Activated T-helper 1 cell treated with anti-CD3 and anti-CD28 coated beads, Interleukin-2, amount 50 U/mL, for 16 hours (primary cell): ENCODE measurements around the gene AK1.

Experiments
- DNase-seq, 2 donors: peaks; one replicate each; pipeline ENCODE4 v3.0.0-alpha.2; 2020; ENCODE audit warnings: low read depth in 1 of 2, low spot score in 1 of 2

AK1 gene

GRCh38 chr9:127909839-127910273 is 32.4 kb upstream of the AK1 start:
- DNase-seq, result no peak

DNA sequence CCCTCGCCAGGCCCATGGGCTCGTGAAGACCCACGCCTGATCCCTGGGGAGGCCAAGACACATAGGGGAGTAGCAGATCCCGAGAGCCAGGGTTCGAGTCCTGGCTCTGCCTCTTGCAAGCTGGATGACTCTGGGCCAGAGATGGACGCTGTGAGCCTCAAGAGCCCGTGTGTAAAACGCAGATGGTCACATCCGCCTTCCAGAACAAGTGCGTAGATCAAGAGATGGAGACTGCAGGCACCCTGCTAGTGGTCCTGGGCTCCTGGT is 31.1 kb upstream of the AK1 start:
- DNase-seq, result no peak

DNA sequence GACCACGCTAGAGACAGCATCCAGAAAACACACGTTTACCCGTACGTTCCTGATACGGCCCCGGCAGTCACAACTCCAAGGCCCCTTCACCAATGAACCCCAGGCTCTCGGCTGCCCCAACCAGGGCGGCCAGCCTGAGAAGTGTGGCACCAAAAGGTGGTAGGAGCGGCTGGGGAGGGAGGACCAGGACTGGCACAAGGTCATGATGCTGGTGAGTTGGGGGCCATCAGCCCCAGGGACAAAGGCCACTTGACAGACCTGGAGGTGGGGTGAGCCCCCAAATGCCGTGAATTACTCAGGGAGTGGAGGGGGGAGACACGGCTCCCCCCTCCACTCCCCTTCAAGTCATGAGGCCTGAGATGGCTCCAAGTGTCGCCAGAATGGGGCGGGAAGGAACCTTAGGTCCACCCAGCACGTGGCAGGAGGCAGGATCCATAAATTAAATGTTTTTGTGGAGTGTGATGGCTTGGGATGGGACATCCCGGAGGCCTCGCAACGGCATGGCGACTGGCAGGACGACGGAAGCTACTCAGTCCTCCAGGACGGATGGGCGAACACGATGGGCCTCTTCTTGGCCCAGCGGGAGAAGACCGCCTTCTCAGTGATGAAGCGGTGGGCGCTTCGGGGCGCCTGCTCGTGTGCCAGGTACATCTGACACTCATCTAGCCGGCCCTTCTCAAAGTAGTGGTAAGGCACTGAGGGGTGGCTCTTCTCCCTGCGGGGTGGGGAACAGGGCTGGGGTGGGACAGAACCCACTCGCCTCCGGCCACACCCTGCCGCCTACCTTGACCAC is 30.6 kb upstream of the AK1 start:
- no peak for DNase-seq

GRCh38 chr9:127905788-127906191 is 28.3 kb upstream of the AK1 start:
- DNase-seq, result peak; percentile 44 to 54

DNA sequence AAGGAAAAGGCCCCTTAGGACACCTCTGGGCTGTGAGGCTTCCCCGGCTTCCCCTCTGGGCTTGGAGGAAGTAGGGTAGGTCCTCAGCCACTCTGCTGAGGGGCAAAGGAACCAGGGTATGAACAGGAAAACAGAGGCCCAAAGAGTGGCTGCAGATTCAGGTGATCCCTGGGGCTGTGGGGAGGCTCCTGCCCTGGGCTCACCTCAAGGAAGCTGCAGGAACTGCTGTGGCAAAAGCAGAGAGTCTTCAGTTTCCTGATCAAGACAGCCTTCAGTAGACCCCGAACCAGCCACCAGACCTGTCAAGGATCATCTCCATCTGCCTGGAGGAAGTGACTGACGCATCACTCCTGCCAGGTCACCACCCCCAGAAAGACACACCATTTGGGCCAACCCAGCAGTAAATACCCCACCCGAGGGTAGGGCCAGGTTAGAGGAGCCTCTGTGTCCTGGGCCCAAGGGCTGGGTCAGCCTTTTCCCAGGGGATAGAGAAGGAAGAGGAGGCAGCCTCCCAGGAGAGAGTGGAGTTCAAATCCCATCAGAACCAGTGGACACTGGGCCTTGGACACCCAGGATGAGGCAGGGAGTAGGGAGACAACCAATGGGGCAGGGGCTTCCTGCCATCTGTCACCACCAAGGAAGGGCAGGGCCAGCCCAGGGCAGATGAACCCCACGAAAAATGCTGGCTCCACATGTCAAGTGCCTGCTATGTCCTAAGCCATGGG is 27.7 kb upstream of the AK1 start:
- DNase-seq, result peak; percentile 39 to 42

GRCh38 chr9:127904561-127905003 is 27.1 kb upstream of the AK1 start:
- no peak for DNase-seq

- DNase-seq, result peak in 1 of 2 donors; percentile 51
Observed at GRCh38 chr9:127903557-127904475, 26.3 kb upstream of the AK1 start.

DNA sequence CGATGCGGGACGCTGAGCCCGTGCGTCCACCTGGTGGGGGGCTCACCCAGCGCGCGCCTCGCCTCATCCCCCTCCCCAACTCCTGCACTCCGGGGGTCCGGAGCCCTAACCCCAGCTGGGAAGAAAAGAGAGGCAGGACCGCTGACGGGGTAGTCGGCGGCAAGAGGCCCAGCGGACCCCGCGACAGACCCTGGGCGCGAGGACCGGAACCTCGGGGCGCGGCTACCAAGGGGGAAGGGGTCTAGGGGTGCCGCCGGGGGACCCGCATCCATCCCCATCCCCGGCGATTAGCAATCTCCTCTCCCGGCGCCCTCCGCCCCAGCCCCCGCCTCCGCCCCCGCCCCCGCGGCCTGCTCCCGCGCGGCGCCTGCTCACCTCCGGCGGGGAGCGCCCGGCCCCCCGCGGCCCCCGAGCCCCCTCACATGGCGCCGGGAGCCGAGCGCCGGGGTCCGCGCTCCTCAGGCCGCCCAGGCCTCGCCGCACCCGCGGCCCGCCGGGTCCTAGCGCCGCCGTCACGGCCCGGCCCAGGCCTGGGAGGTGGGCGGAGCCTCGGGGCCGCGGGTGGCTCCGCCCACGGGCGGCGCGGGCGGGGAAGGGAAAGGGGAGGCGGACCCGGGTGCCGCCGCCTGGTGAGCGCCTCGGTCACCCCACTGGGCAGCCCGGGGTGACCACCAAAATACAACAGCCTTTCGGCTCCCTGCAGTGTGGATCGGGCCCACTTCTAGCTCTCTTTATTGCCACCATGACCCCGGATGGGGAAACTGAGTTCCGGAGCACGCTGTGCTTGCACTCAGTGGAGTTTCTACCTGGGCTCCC is 21.9 kb upstream of the AK1 start, which contains the start of gene ST6GALNAC6:
Gene ST6GALNAC6 (minus strand): TSS at position 476 of the 816 bp plus-strand sequence. CDS start 1,622 bp downstream, outside the sequence.
- peak in 1 of 2 donors; percentile 65 for DNase-seq

GRCh38 chr9:127898433-127899127 is 21.1 kb upstream of the AK1 start:
- no peak for DNase-seq

DNA sequence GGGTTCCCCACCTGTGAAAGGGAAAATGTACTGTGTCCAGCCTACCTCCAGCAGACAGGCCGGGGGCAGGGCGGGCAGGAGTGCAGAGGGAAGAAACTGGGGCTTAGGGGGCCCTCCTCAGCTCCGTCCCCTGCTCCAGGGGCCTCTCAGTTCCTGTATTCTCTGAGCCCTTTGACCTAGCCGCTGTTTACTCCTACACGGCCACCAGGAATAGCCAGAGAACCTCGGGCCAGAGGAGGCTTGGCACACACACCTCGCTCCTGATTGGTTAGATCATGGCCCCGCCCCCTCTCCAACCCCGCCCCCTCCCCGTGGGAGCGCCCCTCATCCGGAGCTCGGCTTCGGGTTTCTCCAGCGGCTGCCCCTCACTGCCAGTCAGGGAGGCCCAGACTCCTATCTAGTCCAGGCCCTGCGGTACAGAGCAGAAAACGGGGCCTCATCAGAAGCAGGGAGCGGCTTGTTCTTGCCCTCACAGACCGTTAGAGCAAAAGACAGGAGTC is 19.8 kb upstream of the AK1 start:
- no peak for DNase-seq

GRCh38 chr9:127896395-127897192 is 19.1 kb upstream of the AK1 start:
- DNase-seq, result no peak

GRCh38 chr9:127895811-127896210 is 18.3 kb upstream of the AK1 start:
- no peak for DNase-seq

GRCh38 chr9:127893392-127893791 is 15.9 kb upstream of the AK1 start:
- DNase-seq, result no peak

DNA sequence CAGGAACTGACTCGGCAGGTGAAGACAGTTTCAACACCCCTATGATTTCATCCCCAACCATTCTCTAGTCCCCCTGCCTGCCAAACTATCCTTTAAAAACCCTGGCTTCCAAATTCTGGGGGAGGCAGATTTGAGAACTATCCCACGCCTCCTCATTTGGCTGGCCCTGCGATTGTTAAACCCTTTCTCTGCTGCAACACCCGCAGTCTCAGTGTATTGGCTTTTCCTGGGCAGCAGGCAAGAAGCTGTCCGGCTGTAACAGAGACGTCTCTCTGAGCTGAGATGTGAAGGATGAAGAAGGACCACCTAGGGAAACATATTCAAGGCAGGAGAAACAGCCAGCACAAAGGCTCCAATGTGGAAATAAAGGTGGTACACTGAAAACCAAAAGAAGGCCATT is 15.4 kb upstream of the AK1 start:
- no peak for DNase-seq

DNA sequence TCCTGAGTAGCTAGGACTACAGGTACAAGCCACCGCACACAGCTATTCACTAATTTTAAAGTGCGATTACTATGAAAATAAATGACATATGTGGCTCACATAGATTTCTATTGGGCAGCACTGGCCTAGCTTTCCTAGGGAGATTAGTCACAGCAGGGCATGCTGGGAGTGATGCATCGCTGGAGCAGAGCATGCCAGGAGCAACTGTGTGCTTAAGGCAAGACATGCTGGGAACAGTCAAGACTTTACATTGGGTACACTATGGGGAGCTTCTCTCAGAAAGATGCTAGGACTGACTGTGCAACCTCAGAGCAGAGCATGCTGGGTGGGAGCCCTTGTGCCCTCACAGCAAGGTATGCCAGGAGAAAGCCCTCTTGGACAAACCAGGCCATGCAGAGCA is 12.6 kb upstream of the AK1 start:
- DNase-seq, result no peak

GRCh38 chr9:127887792-127888191 is 10.3 kb upstream of the AK1 start:
- no peak for DNase-seq

DNA sequence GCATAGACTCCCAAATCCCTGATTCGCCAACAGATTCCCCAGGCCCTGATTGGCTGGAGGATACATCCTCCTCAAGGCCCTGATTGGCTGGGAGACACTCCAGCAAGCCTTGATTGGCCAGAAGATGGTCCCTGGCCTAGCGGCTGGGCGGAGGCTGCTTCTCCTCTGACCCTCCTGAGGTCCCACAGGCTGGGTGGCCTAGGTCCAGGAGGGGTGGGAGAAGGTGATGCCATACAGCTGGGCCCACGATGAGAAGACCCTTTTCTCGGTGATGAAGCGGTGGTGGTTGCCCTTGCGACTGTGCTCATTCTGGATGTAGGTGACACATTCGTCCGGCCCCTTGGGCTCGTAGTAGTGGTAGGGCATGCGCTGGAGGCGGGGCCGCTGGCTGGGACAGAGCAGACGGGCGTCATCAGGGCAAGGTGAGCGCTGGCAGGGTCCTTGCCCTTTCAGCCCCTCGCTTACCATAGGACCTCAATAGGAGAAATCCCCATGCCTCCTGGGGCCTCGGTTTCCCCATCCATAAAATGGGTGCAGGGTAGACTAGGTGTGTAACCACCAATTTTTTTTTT is 9.0 kb upstream of the AK1 start:
- DNase-seq, result no peak

GRCh38 chr9:127885508-127886281 is 8.2 kb upstream of the AK1 start:
- DNase-seq, result no peak
